GM13977 (cell line): ENCODE measurements around the gene PLPP2.

Source experiments
- DNase-seq: peaks from one replicate; pipeline ENCODE4 v3.0.0; 2012; ENCODE audit warnings: low spot score
- CTCF ChIP-seq: IDR thresholded peaks from 2 replicates; pipeline ENCODE4 v1.5.1; 2012; ENCODE audit warnings: mild to moderate bottlenecking, control low read depth; ENCODE audit not compliant: insufficient read depth; ENCODE audit errors: extremely low read depth, missing control alignments
- in situ Hi-C: fragments of 300-500 bp; cut with MboI; formaldehyde crosslinking; loops from one replicate; pipeline ENCODE4 v1.12.0; 2022; ENCODE audit warnings: low sequenced_read_pairs, low pct_unique_long_range_greater_than_20kb, mixed read lengths, inconsistent platforms; ENCODE audit not compliant: unreplicated experiment

Gene PLPP2

GRCh38 chr19:310781-311496 is 19.7 kb upstream of the PLPP2 start:
- TF ChIP-seq CTCF, result no peak
- in situ Hi-C loops, result no loop called here
- no peak for DNase-seq

GRCh38 chr19:310141-310651 is 19.0 kb upstream of the PLPP2 start:
- DNase-seq, result no peak
- TF ChIP-seq CTCF, result no peak
- in situ Hi-C loops, result no loop called here

- DNase-seq, result no peak
- in situ Hi-C loops, result no loop called here
- TF ChIP-seq CTCF, result no peak
These were observed 18.0 kb upstream of the PLPP2 start for GRCh38 chr19:309206-309565.

GRCh38 chr19:308471-309205 is 17.4 kb upstream of the PLPP2 start:
- no peak for TF ChIP-seq CTCF
- in situ Hi-C loops, result no loop called here
- no peak for DNase-seq

GRCh38 chr19:307793-308420 is 16.7 kb upstream of the PLPP2 start:
- in situ Hi-C loops, result no loop called here
- no peak for TF ChIP-seq CTCF
- no peak for DNase-seq

- TF ChIP-seq CTCF, result no peak
- in situ Hi-C loops, result no loop called here
These were observed 15.9 kb upstream of the PLPP2 start for GRCh38 chr19:307111-307531.

More at GRCh38 chr19:307111-307531, 15.9 kb upstream of the PLPP2 start:
- DNase-seq, result no peak
